ENCODE measurements around the gene ATP2C2. TPM values are rescaled to one million over a fixed set of nuclear protein-coding genes. Genes with fewer than 3 reads are reported as not detected.

ATP2C2 gene
- total and polyA plus RNA-seq, 12 donors = 0.07 to 2.2 (median 0.54) TPM; not detected in 2

DNA sequence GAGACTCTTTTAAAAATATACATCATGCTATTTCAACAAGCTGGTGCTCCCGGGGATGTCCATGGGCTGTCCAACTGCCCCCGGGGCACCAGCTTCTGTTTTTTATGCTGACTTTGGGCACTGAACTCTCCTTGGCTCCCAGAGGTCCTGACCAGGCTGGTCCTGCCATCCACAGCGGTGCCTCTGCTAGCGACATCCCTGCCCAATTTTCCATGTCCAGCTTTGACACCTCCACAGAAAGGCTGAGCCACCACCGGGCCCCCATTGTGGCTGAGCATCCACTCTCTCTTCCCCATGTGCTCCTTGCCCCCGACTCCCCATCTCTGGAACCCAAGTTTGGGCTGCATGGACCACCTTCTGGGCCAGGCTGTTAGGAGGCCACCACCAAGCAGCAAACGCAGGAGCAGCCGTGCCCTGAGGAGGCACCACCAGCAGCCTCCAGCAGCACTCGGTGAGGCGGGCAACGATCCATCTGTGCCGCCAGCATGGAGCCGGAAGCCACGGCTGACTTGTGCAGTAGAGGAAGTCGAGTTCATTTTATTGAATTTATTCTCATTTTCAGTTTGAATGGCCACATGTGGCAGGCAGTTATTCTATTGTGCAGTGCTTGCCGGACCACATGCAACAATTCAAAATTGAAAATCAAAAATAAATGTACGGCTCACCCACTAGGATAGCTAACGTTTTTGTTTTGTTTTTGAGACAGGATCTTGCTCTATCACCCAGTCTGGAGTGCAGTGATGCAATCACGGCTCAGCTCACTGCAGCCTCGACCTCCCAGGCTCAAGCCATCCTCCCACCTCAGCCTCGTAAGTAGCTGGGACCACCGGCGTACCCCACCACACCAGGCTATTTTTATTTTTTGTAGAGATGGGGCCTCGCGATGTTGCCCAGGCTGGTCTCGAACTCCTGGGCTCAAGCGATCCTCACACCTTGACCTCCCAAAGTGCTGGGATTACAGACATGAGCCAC is 139.0 kb downstream of the ATP2C2 start:
- no peak for TF ChIP-seq POLR2A (IDR thresholded peaks at IDR 0.05)
- TF ChIP-seq, protein P1, sequence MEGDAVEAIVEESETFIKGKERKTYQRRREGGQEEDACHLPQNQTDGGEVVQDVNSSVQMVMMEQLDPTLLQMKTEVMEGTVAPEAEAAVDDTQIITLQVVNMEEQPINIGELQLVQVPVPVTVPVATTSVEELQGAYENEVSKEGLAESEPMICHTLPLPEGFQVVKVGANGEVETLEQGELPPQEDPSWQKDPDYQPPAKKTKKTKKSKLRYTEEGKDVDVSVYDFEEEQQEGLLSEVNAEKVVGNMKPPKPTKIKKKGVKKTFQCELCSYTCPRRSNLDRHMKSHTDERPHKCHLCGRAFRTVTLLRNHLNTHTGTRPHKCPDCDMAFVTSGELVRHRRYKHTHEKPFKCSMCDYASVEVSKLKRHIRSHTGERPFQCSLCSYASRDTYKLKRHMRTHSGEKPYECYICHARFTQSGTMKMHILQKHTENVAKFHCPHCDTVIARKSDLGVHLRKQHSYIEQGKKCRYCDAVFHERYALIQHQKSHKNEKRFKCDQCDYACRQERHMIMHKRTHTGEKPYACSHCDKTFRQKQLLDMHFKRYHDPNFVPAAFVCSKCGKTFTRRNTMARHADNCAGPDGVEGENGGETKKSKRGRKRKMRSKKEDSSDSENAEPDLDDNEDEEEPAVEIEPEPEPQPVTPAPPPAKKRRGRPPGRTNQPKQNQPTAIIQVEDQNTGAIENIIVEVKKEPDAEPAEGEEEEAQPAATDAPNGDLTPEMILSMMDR (IDR thresholded peaks at IDR 0.05) = no peak
- intact Hi-C loops (cut with DNase I) = loop anchor here in 1 of 2 donors (5.0 kb wide), 1 partner anchor 230 kb away; no protein-coding TSS in a partner anchor
- 78 to 82% (median 79%) methylated on average over 19 to 27 of the region's 27 CpGs for WGBS, 4 donors
- DNase-seq = no peak
- Histone ChIP-seq H3K36me3 (replicated peaks in 1 of 2) (no peaks in the 10 kb centered on the region), H3K27me3 (no peaks in the 10 kb centered on the region), H3K4me3 (no peak overlapping the region), H3K9me3 (replicated peaks in 1 of 3) (no peaks in the 10 kb centered on the region), H3K27ac (no peak overlapping the region), H3K4me1 (replicated peaks in 1 of 2) (peaks cover 7 to 21% of the 10 kb centered on the region in 2 donors)

DNA sequence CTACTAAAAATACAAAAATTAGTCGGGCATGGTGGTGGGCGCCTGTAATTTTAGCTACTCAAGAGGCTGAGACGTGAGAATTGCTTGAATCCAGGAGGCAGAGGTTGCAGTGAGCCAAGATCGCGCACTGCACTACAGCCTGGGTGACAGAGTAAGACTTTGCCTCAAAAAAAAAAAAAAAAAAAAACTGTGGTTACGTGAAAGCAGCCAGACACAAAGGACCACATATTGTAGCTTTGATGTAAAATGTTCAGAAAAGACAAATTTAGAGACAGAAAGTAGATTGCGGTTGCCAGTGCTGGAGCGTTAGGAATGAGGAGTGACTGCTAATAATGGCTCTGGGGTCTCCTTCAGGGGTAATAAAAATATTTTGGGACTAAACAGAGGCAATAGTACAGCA is 140.2 kb downstream of the ATP2C2 start:
- DNase-seq = no peak
- Histone ChIP-seq H3K27me3 (no peaks in the 10 kb centered on the region), H3K36me3 (replicated peaks in 1 of 2) (no peaks in the 10 kb centered on the region), H3K4me1 (replicated peaks in 1 of 2) (peaks cover 7 to 19% of the 10 kb centered on the region in 2 donors), H3K9me3 (replicated peaks in 1 of 3) (no peaks in the 10 kb centered on the region), H3K4me3 (no peak overlapping the region), H3K27ac (no peak overlapping the region)
- TF ChIP-seq, protein P1 (IDR thresholded peaks at IDR 0.05) = no peak
- TF ChIP-seq POLR2A (IDR thresholded peaks at IDR 0.05) = no peak
- intact Hi-C loops (cut with DNase I) = loop anchor here in 1 of 2 donors (5.0 kb wide), 1 partner anchor 229 kb away; no protein-coding TSS in a partner anchor
- 86 to 92% (median 89%) methylated on average over 8 of the region's 8 CpGs for WGBS, 4 donors

DNA sequence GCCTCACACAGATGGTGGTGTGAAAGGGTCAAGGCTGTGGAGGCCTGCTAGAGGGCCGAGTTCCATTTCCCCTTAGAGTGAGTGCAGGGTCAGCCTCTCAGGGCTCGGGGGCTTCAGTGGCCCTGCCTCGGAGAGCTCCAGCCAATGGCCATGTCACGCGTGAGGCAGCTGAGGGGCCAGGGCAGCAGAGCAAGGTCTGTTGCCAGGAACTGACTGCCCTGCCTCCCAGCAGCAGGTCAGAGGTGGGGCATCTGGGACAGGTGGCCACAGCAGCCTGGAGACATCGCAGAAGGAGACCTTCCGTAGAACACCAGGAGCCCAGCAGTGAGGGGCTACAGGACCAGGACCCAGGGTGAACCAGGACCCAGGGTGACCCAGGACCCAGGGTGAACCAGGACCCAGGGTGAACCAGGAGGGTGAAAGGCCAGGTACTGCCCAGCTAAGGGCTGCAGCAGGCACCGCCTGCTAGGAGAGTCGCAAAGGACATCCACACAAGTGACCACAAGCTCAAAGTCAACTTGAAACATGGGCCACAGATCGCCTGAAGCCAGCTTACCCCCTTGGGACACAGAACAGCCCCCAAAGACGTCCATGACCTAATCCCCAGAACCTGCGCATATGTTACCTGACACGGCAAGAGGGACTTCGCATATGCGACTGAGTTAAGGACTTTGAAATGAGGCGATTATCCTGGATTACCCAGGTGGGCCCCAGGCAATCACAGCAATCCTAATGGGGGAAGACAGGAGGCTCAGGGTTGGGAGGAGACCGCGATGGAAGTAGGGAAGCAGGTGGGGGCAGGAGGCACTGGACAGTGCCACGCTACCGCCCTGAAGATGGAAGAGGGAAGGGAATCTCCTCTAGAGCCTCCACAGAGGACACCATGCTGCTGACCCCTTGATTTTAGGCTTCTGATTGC is 141.0 kb downstream of the ATP2C2 start:
- TF ChIP-seq POLR2A (IDR thresholded peaks at IDR 0.05) = no peak
- TF ChIP-seq, protein P1 (IDR thresholded peaks at IDR 0.05) = no peak
- H3K9me3 ChIP-seq (replicated peaks in 1 of 3) = no peaks in the 10 kb centered on the region
- intact Hi-C loops (cut with DNase I) = loop anchor here in 1 of 2 donors (5.0 kb wide), 1 partner anchor 228 kb away; no protein-coding TSS in a partner anchor
- no peak overlapping the region for H3K27ac ChIP-seq
- peaks cover 7 to 13% of the 10 kb centered on the region in 2 donors for H3K4me1 ChIP-seq (replicated peaks in 1 of 2)
- 77 to 85% (median 79%) methylated on average over 15 to 20 of the region's 20 CpGs for WGBS, 4 donors
- no peak for DNase-seq
- no peaks in the 10 kb centered on the region for H3K27me3 ChIP-seq
- H3K36me3 ChIP-seq (replicated peaks in 1 of 2) = no peaks in the 10 kb centered on the region
- no peak overlapping the region for H3K4me3 ChIP-seq
